Suprapubic skin (tissue), 4 donors: ENCODE measurements around the gene SLC33A1.

ENCODE experiments used
- EP300 ChIP-seq: sonication (generic); formaldehyde crosslinking; IDR thresholded peaks from one replicate; pipeline ENCODE4 v1.6.1; 2017; ENCODE audit warnings: antibody characterized with exemption
- POLR2AphosphoS5 ChIP-seq, 3 donors: sonication (generic); formaldehyde crosslinking; IDR thresholded peaks; one replicate each; pipeline ENCODE4 v1.6.1; 2017; ENCODE audit warnings: antibody characterized with exemption in 3 of 3
- TF ChIP-seq, protein P1 (sequence below), 2 donors: fragments of 200-600 bp in 1 of 2; fragments of 450-650 bp in 1 of 2; sonication (generic) in 1 of 2; IDR thresholded peaks; one replicate each; pipeline ENCODE4 v1.5.1; 2016 to 2019; ENCODE audit warnings: antibody characterized with exemption in 2 of 2, mild to moderate bottlenecking in 1 of 2, moderate library complexity in 1 of 2

DNA sequence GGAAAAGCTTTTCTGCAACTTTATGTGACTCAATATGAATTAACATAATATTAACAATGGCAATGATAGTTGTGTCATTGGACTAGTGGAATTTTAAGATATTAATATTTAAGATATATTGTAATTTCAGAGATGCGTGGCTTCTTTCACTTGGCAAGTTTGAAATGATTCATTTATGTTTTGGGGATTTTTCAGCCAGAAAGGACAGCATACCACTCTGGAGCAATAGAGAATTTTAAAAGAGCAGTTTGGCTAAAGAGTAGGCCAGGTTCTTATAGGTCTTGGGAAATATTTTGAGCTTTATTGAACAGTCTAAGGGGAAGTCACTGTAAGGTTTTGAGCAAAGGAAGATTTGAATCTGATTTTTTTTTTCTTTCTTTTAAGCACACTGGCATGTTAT is 32.7 kb upstream of the SLC33A1 start:
- TF ChIP-seq EP300 (no peak), POLR2AphosphoS5 (IDR thresholded peaks at IDR 0.05) (no peak)
- TF ChIP-seq, protein P1, sequence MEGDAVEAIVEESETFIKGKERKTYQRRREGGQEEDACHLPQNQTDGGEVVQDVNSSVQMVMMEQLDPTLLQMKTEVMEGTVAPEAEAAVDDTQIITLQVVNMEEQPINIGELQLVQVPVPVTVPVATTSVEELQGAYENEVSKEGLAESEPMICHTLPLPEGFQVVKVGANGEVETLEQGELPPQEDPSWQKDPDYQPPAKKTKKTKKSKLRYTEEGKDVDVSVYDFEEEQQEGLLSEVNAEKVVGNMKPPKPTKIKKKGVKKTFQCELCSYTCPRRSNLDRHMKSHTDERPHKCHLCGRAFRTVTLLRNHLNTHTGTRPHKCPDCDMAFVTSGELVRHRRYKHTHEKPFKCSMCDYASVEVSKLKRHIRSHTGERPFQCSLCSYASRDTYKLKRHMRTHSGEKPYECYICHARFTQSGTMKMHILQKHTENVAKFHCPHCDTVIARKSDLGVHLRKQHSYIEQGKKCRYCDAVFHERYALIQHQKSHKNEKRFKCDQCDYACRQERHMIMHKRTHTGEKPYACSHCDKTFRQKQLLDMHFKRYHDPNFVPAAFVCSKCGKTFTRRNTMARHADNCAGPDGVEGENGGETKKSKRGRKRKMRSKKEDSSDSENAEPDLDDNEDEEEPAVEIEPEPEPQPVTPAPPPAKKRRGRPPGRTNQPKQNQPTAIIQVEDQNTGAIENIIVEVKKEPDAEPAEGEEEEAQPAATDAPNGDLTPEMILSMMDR (IDR thresholded peaks at IDR 0.05), result no peak
